Measurements from ENCODE around the gene ZNF184.

Gene ZNF184

DNA sequence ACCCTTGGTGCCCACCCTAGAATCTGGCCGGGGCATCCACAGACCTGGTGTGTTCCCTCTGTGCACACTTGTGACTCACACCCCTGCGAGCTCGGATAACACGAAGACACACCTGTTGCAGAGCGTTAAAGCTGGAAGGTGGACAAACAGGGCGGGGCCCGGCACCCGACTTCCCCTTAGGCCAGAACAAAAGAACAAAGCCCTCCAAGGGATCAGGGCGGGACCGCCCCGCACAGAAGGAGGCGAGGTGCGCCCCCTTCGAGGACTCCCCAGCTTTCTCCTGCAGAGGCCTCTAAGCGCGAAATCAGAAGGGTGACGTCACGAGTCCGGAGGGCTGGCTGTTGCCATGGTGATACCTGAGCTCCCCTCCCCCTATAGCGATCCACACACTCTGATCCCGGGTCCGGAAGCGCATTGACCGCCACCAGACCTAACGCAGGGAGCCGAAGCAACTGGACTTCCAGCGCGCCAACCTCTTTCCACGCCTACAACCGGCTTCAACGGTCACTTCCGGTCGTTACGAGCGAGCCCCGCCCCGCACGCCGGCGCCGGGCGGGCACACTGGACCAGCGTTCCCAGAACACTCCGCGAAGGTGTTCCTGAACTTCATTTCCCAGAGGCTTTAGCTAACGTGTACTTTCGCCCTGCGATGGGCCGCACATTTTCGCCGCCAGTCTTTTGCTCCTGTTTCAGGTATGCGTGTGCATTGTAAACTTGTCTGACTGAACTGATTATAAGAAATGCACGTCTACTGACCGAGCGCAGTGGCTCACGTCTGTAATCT lies at the start of gene ZNF184:
Gene ZNF184, minus strand, starts transcription at position 489 of the 784 bp plus-strand sequence. CDS start 811 bp downstream, outside the sequence.
- peaks cover 18% of the 10 kb centered on the region for H3K36me3 Mint-ChIP-seq
- H3K27ac Mint-ChIP-seq, result peak within 1 kb of the TSS; percentile 96
- peaks cover 52% of the 10 kb centered on the region for H3K4me1 Mint-ChIP-seq
- no peaks in the 10 kb centered on the region for H3K9me3 Mint-ChIP-seq
- no peaks in the 10 kb centered on the region for H3K27me3 Mint-ChIP-seq
- H3K4me3 Mint-ChIP-seq, result peak within 1 kb of the TSS; percentile 99

DNA sequence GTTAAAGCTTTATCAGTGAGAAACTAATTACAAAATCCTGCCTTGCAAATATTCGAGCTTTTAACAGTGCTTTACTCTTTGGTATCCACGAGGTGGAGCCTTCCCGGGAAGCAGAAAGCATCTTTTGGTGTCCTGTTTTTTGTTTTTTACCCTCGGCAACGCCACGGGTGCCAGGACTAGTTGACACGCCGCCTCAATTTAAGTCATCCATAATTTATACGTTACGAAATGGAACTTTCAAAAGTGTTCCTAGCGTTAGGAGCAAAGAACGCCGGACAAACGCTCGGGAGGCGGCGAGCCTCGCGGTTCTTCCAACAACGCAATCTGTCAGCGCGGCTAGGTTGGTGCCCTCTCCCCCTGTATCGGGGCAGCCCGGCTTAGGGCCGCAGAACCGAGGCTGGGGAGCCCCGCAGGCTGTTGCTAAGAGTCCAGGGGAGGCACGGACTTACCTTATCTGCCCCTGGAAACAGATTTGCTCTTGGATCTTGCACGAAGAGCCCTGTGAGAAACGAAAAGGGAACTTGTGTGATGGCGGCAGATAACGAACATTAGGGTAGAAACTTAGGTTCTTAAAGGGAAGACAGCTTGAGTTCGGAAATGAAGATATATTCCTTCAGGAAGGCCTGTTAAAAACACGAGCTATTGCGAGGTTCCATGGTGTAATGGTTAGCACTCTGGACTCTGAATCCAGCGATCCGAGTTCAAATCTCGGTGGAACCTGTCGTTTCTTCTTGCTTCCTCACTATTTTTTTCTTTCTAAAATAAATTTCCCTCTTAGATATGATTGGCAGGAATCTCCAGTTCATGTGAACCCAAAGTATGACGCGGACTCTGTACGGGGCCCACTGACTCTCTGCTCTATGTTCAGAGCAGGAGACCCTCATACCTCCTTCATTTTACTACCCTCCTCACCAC lies 46.2 kb upstream of the ZNF184 start:
- Mint-ChIP-seq H3K27me3 (peaks cover 10% of the 10 kb centered on the region), H3K4me1 (peaks cover 19% of the 10 kb centered on the region), H3K27ac (peak overlapping the region; percentile 98), H3K9me3 (no peaks in the 10 kb centered on the region), H3K36me3 (no peaks in the 10 kb centered on the region), H3K4me3 (peak overlapping the region; percentile 95)

DNA sequence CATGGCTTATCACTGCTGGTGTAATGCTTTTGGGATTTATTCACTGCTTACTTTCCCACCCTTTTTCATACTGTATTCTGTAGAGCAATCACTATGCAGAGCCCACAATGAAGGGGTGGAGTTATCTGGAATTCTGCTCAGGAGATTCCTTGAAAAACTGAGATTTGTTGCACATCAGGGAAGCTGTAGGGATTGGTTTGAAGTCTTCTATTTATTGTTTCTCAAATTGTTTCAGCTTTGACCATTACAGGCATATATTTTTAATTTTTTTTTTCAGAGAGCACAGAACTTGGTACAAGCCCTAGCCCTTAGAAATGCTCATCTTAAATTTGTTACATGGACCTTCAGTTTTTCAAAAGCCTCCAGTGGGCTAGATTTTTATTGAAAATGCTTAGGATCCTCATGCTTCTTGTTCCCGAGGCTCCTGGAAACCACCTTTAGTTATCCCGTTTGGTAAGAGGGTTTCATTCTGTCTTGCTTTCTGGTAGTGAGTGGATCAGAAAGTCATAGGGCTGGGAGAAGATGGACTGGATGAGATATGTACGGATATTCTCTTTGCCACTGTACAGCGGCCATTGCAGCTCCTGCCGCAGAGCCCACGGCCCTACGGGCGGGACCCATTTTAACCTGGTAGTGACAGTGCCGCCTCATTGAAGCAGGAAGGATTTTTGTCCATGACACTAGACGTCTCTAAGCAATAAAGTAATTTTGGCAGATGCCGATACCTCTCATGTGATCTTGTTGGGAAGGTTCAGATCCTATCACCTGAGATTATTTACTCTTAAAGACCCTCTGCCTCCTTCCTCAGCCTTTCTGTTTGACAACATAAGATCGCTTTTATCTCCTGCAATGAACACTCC lies 45.3 kb upstream of the ZNF184 start:
- peaks cover 19% of the 10 kb centered on the region for H3K4me1 Mint-ChIP-seq
- H3K27me3 Mint-ChIP-seq, result peaks cover 15% of the 10 kb centered on the region
- no peaks in the 10 kb centered on the region for H3K9me3 Mint-ChIP-seq
- no peaks in the 10 kb centered on the region for H3K36me3 Mint-ChIP-seq
- peak overlapping the region; percentile 95 for H3K4me3 Mint-ChIP-seq
- peak overlapping the region; percentile 98 for H3K27ac Mint-ChIP-seq

DNA sequence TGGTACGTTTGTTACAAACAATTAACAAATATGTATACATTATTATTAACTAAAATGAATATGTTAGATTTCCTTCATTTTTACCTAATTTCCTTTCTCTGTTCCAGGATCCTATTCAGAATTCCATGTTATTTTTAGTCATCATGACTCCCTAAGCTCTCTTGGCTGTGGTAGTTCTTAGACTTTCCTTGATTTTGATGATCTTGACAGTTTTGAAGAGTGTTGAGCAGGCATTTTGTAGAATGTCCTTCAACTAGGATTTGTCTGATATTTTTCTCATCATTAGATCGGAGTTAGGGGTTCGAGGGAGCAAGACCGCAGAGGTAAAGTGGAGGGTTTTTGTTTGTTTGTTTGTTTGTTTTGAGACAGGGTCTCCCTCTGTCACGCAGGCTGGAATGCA lies 44.3 kb upstream of the ZNF184 start:
- no peak overlapping the region for H3K4me3 Mint-ChIP-seq
- H3K27ac Mint-ChIP-seq, result peak overlapping the region; percentile 44
- H3K9me3 Mint-ChIP-seq, result no peaks in the 10 kb centered on the region
- peaks cover 21% of the 10 kb centered on the region for H3K27me3 Mint-ChIP-seq
- no peaks in the 10 kb centered on the region for H3K36me3 Mint-ChIP-seq
- peaks cover 19% of the 10 kb centered on the region for H3K4me1 Mint-ChIP-seq

DNA sequence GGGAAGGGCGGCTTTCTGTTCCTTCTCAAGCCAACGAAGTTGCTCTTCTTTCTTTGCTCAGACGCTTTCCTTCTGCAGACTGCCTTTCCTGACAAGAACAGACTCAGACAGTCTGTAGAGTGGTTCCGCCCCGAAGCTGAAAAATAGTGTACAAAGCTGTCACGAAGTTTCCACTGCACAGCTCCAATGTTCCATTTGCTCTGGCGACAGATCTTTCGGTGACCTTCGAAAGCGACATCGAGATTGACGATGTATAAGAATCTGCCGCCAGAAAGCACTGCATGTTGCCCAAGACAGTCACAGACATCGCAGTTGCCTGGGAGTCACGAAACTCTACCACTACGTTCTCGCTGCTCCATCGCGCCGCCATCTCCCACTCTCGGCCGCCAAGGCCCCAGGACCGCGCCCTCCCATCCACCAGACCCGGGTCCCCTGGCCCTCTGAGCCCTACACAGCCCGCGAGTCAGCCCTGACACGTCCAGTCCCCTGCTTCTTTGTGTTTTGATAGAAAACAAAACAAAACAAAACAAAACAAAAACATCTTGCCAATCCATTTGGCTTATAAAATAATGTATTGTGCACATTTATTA lies 42.1 kb upstream of the ZNF184 start:
- Mint-ChIP-seq H3K27me3 (peaks cover 38% of the 10 kb centered on the region), H3K9me3 (no peaks in the 10 kb centered on the region), H3K4me3 (peak overlapping the region; percentile 40), H3K36me3 (no peaks in the 10 kb centered on the region), H3K27ac (no peak overlapping the region), H3K4me1 (peaks cover 19% of the 10 kb centered on the region)

DNA sequence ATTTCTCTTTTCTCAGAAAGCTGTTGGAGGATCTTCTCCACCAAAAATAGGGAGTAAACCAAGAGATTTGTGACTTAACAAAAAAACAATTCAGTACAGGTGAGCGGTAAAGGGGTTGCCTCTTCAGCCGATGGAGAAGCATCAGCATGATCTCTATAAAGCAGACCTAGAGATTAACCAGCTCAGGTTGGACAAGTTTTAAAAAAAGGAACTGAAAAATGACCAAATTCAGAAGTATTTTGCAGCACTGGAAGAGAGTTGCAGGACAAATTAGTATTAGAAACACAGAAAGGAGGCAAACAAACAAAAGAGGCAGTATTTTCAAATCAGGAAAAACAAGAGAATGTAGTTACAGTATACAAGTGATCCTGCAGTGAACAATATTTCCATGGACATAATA lies 39.6 kb upstream of the ZNF184 start:
- Mint-ChIP-seq H3K27ac (no peak overlapping the region), H3K4me1 (no peaks in the 10 kb centered on the region), H3K9me3 (no peaks in the 10 kb centered on the region), H3K36me3 (no peaks in the 10 kb centered on the region), H3K27me3 (peaks cover 45% of the 10 kb centered on the region), H3K4me3 (no peak overlapping the region)

DNA sequence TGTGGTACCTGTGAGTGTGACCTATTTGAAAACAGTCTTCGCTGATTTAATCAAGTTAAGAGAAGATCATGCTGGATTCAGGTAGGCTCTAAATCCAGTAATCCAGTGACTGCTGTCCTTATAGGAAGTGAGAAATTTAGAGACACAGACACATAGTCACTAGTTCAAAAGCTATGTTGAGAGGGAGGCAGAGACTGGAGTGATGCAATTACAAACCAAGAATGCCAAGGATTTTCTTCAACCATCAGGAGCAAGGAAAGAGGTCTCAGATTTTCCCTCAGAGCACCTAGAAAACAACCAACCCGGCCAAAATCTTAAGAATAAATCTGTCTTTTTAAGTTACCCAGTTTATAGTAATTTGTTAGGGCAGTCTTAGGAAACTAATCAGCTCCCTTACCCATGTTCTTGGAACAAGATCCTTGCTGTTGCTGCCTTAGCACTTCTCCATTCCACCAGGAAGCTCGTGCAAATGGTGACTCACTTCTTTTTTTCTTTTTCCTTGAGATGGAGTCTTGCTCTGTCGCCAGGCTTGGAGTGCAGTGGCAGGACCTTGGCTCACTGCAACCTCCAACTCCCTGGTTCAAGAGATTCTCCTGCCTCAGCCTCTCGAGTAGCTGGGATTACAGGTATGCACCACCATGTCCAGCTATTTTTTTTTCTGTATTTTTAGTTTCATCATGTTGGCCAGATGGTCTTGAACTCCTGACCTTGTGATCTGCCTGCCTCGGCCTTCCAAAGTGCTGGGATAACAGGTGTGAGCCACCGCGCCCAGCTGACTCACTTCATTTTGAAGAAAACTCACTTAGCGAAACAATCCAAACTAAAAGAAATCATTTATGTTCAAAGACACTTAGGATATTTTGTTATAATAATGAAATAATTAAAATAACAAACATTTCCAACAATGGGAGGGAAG lies 34.4 kb upstream of the ZNF184 start:
- H3K27me3 Mint-ChIP-seq, result peaks cover 26% of the 10 kb centered on the region
- peaks cover 30% of the 10 kb centered on the region for H3K4me1 Mint-ChIP-seq
- no peaks in the 10 kb centered on the region for H3K36me3 Mint-ChIP-seq
- no peaks in the 10 kb centered on the region for H3K9me3 Mint-ChIP-seq
- no peak overlapping the region for H3K27ac Mint-ChIP-seq
- H3K4me3 Mint-ChIP-seq, result no peak overlapping the region

DNA sequence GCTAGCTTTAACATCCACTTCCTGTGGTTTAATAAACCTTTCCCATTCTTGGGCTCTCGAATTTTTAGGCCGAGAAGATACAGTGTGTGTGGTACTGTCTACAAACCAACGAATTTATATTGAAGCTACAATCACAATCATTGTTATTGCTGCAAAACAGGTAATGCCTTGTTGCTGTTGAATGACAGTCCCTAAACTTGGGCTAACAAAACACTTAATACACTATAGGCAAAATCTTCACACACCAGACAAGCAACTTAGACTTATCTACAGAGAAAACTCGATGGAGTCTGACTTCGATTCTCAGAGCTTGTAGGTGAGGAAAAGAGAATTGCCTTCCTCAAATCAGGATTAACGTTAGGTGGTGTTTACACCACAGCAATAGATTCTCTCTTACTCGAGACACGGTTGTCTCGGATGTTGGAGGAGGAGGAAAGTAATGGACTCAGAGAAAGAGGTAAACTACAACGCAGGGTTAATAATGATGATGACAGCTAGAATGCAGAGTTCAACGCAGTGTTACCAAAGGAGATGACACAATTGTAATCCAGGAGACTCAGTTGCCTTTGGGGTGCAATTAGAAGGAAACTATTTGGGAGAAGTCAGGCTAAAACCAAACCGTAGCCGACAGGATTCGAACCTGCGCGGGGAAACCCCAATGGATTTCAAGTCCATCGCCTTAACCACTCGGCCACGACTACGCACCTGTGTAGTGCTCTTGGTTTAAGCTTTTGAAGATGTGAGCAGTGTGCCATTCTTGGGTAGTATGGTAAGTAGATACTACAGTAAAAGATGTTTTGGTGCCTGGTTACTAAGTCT lies 32.5 kb upstream of the ZNF184 start:
- Mint-ChIP-seq H3K36me3 (no peaks in the 10 kb centered on the region), H3K9me3 (no peaks in the 10 kb centered on the region), H3K27ac (peak overlapping the region; percentile 10), H3K4me3 (peak overlapping the region; percentile 48), H3K4me1 (peaks cover 38% of the 10 kb centered on the region), H3K27me3 (peaks cover 14% of the 10 kb centered on the region)

DNA sequence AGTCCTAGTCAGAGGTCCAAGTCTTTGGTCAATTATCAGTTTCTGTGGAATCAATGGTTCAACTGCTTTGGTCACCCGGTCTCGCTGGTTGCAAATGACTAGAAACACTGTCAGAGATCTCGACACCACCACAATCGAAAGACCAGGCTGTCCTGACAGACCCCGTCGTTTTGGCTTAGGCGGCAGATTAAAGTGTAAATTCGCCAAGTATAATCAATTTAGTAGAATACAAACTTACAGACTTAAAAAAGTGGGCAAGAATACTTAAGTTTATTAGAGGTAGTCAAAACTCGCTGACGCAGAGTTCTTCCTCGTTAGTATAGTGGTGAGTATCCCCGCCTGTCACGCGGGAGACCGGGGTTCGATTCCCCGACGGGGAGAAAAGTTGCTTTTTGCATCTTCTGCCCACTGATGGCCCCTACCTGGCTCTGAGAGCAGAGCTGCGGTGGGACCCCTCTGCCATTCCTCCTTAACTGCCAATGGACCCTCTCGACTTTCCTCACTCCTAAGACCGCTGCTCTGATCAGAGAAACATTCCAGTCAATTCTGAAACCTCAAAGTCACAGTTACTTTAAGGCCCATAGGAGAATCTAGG lies 30.6 kb upstream of the ZNF184 start:
- H3K27me3 Mint-ChIP-seq, result peaks cover 7% of the 10 kb centered on the region
- peak overlapping the region; percentile 96 for H3K4me3 Mint-ChIP-seq
- H3K27ac Mint-ChIP-seq, result peak overlapping the region; percentile 99

DNA sequence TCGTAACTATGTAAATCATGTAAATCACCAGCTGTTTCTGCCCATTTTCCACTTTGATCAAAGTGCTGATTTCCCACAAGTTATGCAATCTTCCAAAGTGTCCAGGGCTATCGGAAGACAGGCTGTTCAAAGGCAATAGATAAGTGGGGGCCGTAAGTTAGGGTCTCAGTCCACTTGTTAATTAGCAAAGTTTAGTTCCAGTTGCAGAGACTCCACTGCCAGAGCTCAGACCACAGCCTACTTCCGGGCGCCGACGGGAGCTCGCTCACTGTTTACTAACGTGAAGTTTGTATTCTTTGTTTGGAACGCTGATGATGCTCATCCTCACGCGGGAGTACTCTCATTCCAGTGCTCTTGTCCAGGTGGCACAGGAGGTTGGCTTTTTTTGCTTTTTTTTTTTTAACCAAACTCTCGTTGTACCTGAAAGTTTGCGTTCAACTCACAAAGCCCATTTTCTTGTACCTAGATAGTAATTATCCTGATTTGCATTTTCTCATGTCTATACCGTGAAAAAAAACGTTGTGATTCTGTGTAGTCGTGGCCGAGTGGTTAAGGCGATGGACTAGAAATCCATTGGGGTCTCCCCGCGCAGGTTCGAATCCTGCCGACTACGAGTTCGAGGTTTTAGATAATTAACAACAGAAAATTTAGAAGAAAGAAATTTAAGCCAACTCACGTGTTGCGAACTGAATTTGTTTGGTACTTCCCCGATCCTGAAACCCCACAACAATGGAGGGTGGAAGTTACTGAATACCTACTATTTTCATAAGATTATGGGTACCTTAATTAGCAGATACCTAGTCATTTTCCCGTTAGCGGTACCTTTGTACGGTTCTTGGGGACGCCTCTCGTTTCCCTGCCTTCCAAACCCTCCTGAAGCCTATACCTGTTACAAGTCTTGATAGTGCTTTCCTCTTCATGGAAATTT lies 29.9 kb upstream of the ZNF184 start:
- no peaks in the 10 kb centered on the region for H3K36me3 Mint-ChIP-seq
- H3K4me3 Mint-ChIP-seq, result peak overlapping the region; percentile 96
- peaks cover 38% of the 10 kb centered on the region for H3K4me1 Mint-ChIP-seq
- peak overlapping the region; percentile 99 for H3K27ac Mint-ChIP-seq
- peaks cover 8% of the 10 kb centered on the region for H3K27me3 Mint-ChIP-seq
- no peaks in the 10 kb centered on the region for H3K9me3 Mint-ChIP-seq

More for the DNA sequence above, 30.6 kb upstream of the ZNF184 start:
- Mint-ChIP-seq H3K4me1 (peaks cover 38% of the 10 kb centered on the region), H3K9me3 (no peaks in the 10 kb centered on the region), H3K36me3 (no peaks in the 10 kb centered on the region)

DNA sequence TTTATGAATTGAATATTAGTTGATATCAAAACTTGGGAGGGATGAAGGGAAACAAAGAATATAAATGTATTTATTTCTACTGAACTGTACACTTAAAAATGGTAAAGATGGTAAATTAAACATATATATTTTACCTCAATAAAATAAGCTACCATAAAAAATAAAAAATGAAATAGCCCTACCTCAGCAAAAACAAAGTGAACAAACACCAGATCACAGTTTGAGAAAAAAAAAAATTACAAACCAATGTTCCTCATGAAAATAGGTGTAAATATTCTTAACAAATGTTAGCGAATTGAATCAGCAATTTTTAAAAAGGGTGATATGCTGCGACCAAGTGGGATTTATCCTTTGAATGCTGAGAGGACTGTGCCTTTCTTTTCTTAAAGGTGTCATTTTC lies 28.3 kb upstream of the ZNF184 start:
- Mint-ChIP-seq H3K27ac (no peak overlapping the region), H3K4me3 (no peak overlapping the region), H3K4me1 (peaks cover 38% of the 10 kb centered on the region), H3K36me3 (peaks cover 2% of the 10 kb centered on the region), H3K27me3 (peaks cover 14% of the 10 kb centered on the region), H3K9me3 (no peaks in the 10 kb centered on the region)

DNA sequence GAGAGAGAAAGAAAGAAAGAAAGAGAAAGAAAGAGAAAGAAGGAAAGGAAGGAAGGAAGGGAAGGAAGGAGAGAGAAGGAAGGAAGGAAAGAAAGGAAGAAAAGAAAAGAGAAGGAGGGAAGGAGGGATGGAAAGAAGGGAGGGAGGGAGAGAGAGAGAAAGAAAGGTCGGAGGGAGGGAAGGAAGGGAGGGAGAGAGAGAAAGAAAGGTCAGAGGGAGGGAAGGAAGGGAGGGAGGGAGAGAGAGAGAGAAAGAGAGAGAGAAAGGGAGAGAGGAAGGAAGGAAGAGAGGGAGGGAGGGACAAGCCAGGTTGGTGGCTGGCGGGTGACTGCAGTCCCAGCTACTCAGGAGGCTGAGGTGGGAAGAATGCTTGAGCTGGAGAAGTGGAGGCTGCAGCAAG lies 27.3 kb upstream of the ZNF184 start:
- Mint-ChIP-seq H3K4me1 (peaks cover 40% of the 10 kb centered on the region), H3K27me3 (peaks cover 22% of the 10 kb centered on the region), H3K27ac (no peak overlapping the region), H3K4me3 (no peak overlapping the region), H3K9me3 (no peaks in the 10 kb centered on the region), H3K36me3 (peaks cover 2% of the 10 kb centered on the region)

Measured in activated naive CD4-positive, alpha-beta T cell treated with anti-CD3 and anti-CD28 coated beads, Interleukin-2, amount 50 U/mL, for 24 hours (primary cell).